Activated naive CD8-positive, alpha-beta T cell treated with anti-CD3 and anti-CD28 coated beads, Interleukin-2, amount 10 ng/mL, durations not matched to agents 7 days and 5 days (primary cell): ENCODE results near the gene GPLD1. TPM values are rescaled to one million over a fixed set of nuclear protein-coding genes. Genes with fewer than 3 reads are reported as not detected.

Experiments
- ATAC-seq: fragments of 150-1000 bp; cut with Tn5 transposase; one replicate; pipeline ENCODE4 v1.10.0; 2021; ENCODE audit warnings: low read depth, moderate library complexity
- POLR2A ChIA-PET: fragments of 350-600 bp; sonication (Branson Sonifier 250); formaldehyde crosslinking; loops from one replicate; lab custom pipeline; 2021; ENCODE audit warnings: antibody characterized with exemption; lab: Charles Lee
- DNase-seq: peaks from one replicate; pipeline ENCODE4 v3.0.0; 2021
- H3K27ac Mint-ChIP-seq: one replicate; pipeline ENCODE4 v1.8.0; 2022; ENCODE audit warnings: mild to moderate bottlenecking, mixed read lengths
- H3K27me3 Mint-ChIP-seq: one replicate; pipeline ENCODE4 v1.8.0; 2022; ENCODE audit warnings: mild to moderate bottlenecking, moderate library complexity, mixed read lengths
- H3K36me3 Mint-ChIP-seq: one replicate; pipeline ENCODE4 v1.8.0; 2021; ENCODE audit warnings: mild to moderate bottlenecking, mixed read lengths
- H3K4me1 Mint-ChIP-seq: one replicate; pipeline ENCODE4 v1.8.0; 2021; ENCODE audit warnings: mixed read lengths
- H3K4me3 Mint-ChIP-seq: one replicate; pipeline ENCODE4 v1.8.0; 2022; ENCODE audit warnings: mild to moderate bottlenecking, moderate library complexity, mixed read lengths
- H3K9me3 Mint-ChIP-seq: one replicate; pipeline ENCODE4 v1.8.0; 2021; ENCODE audit warnings: mixed read lengths
- total RNA-seq, 2 experiments: library from RNA; stranded (reverse); gene quantifications; one replicate each; pipeline ENCODE4 v1.2.3, GENCODE V29; 2021

Gene GPLD1
- total RNA-seq, 2 experiments from 2014 or later, result 0.34 to 0.42 TPM

DNA sequence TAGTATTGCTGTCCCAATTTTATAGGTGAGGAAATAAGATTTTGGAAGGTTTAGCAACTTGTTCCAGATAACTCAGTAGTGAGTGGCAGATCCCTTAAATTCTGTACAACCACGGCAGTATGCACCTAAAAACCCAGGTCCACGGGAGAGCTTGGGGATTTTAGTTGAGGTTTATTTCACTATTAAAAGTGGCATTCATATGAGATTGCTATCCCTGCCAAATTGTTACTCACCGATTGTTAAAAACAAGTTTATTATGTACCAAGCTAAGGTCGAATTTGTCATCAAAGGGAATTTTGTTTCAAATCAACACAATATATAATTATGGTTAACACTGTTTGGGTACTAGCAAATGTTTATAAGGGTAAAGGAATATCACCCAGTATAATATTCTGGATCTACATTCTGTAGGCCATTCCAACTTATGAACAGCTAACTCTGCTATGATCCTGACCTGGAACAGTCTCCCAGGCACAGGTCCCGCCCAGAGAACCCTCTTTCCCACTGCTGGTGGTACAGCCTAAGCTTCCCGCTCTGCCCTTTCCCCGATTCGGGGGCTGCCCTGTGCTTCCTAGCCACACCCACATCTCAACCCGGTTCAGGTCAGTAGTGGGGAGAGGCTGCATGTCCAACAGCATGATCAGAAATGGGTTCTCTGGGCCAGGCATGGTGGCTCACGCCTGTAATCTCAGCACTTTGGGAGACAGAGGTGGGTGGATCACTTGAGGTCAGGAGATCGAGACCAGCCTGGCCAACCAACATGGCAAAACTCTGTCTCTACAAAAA lies 24.9 kb downstream of the GPLD1 start:
- ATAC-seq, result no peak
- no peaks in the 10 kb centered on the region for H3K27me3 Mint-ChIP-seq
- POLR2A ChIA-PET, result interaction anchor here (0.6 kb wide), 2 partner anchors 11 to 106 kb away, joined by 3 read pairs; no protein-coding TSS in a partner anchor
- H3K36me3 Mint-ChIP-seq, result no peaks in the 10 kb centered on the region
- H3K4me3 Mint-ChIP-seq, result no peak overlapping the region
- DNase-seq, result no peak
- H3K27ac Mint-ChIP-seq, result no peak overlapping the region
- no peaks in the 10 kb centered on the region for H3K9me3 Mint-ChIP-seq
- no peaks in the 10 kb centered on the region for H3K4me1 Mint-ChIP-seq

GRCh38 chr6:24460966-24461365 lies 28.4 kb downstream of the GPLD1 start:
- H3K4me3 Mint-ChIP-seq, result no peak overlapping the region
- POLR2A ChIA-PET, result no interaction called here

GRCh38 chr6:24458941-24459340 lies 30.4 kb downstream of the GPLD1 start:
- DNase-seq, result no peak
- Mint-ChIP-seq H3K27ac (no peak overlapping the region), H3K36me3 (no peaks in the 10 kb centered on the region), H3K27me3 (no peaks in the 10 kb centered on the region), H3K4me3 (no peak overlapping the region), H3K4me1 (no peaks in the 10 kb centered on the region), H3K9me3 (no peaks in the 10 kb centered on the region)
- POLR2A ChIA-PET, result no interaction called here
- no peak for ATAC-seq

More at GRCh38 chr6:24460966-24461365, 28.4 kb downstream of the GPLD1 start:
- Mint-ChIP-seq H3K4me1 (no peaks in the 10 kb centered on the region), H3K27ac (no peak overlapping the region), H3K36me3 (no peaks in the 10 kb centered on the region), H3K9me3 (no peaks in the 10 kb centered on the region), H3K27me3 (no peaks in the 10 kb centered on the region)
- ATAC-seq (no peak), DNase-seq (no peak)

DNA sequence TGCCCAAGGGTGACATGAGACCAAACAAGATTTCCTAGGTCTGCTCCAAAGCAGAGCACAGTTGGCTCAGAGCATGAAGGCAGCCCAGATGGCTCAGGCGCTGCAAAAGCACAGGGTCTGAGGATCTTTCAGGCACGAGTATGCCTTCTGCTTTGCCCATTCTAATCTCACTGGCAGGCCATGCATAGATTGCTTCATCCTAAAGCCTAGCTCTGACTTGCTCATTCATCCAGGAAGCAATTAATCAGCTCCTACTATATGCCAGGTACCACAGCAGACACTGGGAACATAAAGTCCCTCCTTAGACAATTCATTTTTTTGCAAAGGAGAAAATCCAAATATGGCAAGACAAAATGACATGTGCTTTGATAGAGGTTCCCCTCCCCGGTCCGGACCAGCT lies 31.2 kb downstream of the GPLD1 start:
- H3K27me3 Mint-ChIP-seq, result no peaks in the 10 kb centered on the region
- H3K27ac Mint-ChIP-seq, result no peak overlapping the region
- no peak overlapping the region for H3K4me3 Mint-ChIP-seq
- no peaks in the 10 kb centered on the region for H3K9me3 Mint-ChIP-seq
- no peaks in the 10 kb centered on the region for H3K4me1 Mint-ChIP-seq
- POLR2A ChIA-PET, result no interaction called here
- ATAC-seq (no peak), DNase-seq (no peak)
- H3K36me3 Mint-ChIP-seq, result no peaks in the 10 kb centered on the region

DNA sequence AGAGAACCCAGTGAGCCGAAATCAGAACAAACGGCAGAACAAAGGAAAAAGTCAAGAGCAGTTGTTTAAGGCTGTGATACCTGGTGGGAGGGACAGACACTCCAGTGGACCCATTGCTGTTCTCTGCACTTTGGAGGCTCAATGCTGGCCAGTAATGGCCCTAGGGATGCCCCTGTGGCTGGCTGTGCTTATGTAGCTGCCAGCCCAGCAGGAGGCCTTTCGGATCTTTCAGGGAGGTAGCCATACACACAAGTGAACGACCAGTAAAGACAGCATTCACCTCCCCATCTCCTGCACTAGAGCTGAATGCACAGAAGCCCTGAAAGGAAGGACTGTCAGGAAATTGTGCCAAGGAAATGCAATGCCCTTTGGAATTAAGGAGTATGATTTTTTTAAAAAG lies 34.3 kb downstream of the GPLD1 start:
- POLR2A ChIA-PET, result no interaction called here
- peaks cover 4% of the 10 kb centered on the region for H3K4me1 Mint-ChIP-seq
- DNase-seq, result no peak

GRCh38 chr6:24454452-24454851 lies 34.9 kb downstream of the GPLD1 start:
- no peak for DNase-seq
- POLR2A ChIA-PET, result no interaction called here
- no peaks in the 10 kb centered on the region for H3K27me3 Mint-ChIP-seq
- H3K4me1 Mint-ChIP-seq, result peaks cover 4% of the 10 kb centered on the region
- ATAC-seq, result no peak
- H3K4me3 Mint-ChIP-seq, result no peak overlapping the region
- no peaks in the 10 kb centered on the region for H3K9me3 Mint-ChIP-seq
- no peaks in the 10 kb centered on the region for H3K36me3 Mint-ChIP-seq
- H3K27ac Mint-ChIP-seq, result no peak overlapping the region

More for the DNA sequence above, 34.3 kb downstream of the GPLD1 start:
- no peak for ATAC-seq
- Mint-ChIP-seq H3K27ac (no peak overlapping the region), H3K27me3 (no peaks in the 10 kb centered on the region), H3K36me3 (no peaks in the 10 kb centered on the region), H3K4me3 (no peak overlapping the region), H3K9me3 (no peaks in the 10 kb centered on the region)

DNA sequence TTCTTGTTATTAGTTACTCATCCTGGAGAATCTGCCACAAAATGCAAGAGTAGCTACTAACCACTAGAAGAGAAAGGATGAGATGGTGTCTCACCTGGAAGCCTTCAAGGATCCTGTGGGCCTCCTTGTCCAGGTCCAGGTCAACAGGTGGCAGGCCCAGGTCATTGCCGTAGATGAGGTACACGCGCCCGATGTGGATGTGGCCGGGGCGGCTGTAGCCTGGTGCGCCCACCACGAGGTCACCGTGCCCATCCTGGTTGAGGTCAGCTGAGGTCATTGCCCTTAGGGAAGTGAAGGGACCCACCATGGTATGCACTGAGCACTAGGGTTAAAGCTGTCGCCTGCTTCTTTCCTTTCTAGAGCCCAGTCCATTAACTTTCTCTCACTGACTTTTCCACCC lies 35.5 kb downstream of the GPLD1 start:
- Mint-ChIP-seq H3K27ac (no peak overlapping the region), H3K36me3 (no peaks in the 10 kb centered on the region), H3K9me3 (no peaks in the 10 kb centered on the region), H3K27me3 (no peaks in the 10 kb centered on the region), H3K4me1 (peaks cover 4% of the 10 kb centered on the region), H3K4me3 (no peak overlapping the region)
- POLR2A ChIA-PET, result interaction anchor here (0.7 to 1.1 kb wide), 2 partner anchors 20 to 142 kb away, joined by 3 read pairs; no protein-coding TSS in a partner anchor
- DNase-seq, result no peak
- ATAC-seq, result no peak

DNA sequence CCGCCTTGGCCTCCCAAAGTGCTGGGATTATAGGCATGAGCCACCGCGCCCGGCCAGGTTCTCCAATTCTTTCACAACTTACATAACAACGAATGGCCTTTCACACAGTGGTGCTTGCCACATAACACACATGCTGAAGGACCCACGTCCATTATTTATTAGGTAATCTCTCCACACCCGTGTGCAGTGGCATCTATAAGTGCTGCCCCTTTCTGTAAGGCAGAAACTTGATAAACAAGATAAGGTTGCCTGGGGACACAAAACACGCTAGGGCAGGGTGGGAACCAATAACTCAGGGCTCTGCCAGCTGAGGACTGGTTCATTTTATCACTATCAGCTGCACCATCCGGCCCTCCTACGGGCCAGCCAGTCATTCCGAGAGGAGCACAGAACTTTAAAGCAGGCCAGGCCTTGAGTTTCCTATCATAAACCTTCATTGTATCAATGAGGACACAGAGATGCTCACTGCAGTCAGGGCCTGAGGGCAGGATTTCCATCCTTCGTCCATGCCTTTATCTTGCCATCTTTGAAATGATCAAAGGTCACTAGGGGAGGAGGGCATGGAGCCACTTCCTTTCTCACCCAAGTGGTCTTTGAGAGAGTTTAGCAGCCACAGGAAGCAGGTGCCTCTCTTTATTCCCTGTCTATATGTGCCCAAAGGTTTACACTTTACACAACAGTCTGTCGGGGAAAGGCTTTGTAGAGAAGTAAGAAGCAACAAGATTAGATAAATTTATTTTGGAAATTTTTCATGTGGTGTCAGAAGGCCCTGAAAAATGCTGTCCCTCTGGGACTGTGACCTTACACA lies 37.6 kb downstream of the GPLD1 start:
- ATAC-seq, result no peak
- POLR2A ChIA-PET, result no interaction called here
- Mint-ChIP-seq H3K27ac (no peak overlapping the region), H3K27me3 (no peaks in the 10 kb centered on the region), H3K36me3 (no peaks in the 10 kb centered on the region), H3K4me3 (no peak overlapping the region), H3K9me3 (no peaks in the 10 kb centered on the region), H3K4me1 (peaks cover 4% of the 10 kb centered on the region)
- DNase-seq, result no peak

- ATAC-seq (no peak), DNase-seq (no peak)
- Mint-ChIP-seq H3K36me3 (no peaks in the 10 kb centered on the region), H3K27ac (no peak overlapping the region), H3K4me1 (peaks cover 4% of the 10 kb centered on the region), H3K27me3 (no peaks in the 10 kb centered on the region), H3K9me3 (no peaks in the 10 kb centered on the region), H3K4me3 (no peak overlapping the region)
- POLR2A ChIA-PET, result no interaction called here
These were observed 40.4 kb downstream of the GPLD1 start for GRCh38 chr6:24448828-24449525.

- DNase-seq (no peak), ATAC-seq (no peak)
- H3K4me1 Mint-ChIP-seq, result peaks cover 4% of the 10 kb centered on the region
- no peak overlapping the region for H3K4me3 Mint-ChIP-seq
- no peaks in the 10 kb centered on the region for H3K36me3 Mint-ChIP-seq
- no peaks in the 10 kb centered on the region for H3K27me3 Mint-ChIP-seq
- POLR2A ChIA-PET, result no interaction called here
- H3K27ac Mint-ChIP-seq, result no peak overlapping the region
- H3K9me3 Mint-ChIP-seq, result no peaks in the 10 kb centered on the region
These were observed 41.0 kb downstream of the GPLD1 start for GRCh38 chr6:24448396-24448795.

DNA sequence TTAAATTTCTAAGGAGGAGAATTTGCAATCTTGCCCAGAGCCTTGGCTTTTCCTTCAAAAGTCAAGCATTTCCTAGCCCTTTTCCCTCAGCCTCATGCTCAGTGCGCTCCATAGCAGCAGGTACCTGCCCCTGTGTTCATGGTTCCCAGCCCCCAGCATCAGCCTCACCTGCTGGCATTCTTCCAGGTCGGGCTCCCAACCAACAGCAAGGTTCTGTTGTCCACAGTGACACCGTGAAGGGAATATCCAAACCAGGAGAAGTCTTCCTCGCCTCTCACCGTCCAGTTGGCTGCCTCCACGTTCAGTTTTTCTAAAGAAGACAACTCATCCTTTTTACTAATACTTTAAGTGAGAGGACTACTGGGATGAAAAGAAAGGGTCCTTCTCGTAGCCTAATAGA lies 42.7 kb downstream of the GPLD1 start:
- no peaks in the 10 kb centered on the region for H3K27me3 Mint-ChIP-seq
- no peak overlapping the region for H3K4me3 Mint-ChIP-seq
- ATAC-seq (no peak), DNase-seq (no peak)
- POLR2A ChIA-PET, result no interaction called here
- H3K36me3 Mint-ChIP-seq, result no peaks in the 10 kb centered on the region
- no peaks in the 10 kb centered on the region for H3K4me1 Mint-ChIP-seq
- H3K9me3 Mint-ChIP-seq, result no peaks in the 10 kb centered on the region
- H3K27ac Mint-ChIP-seq, result no peak overlapping the region

- Mint-ChIP-seq H3K27me3 (no peaks in the 10 kb centered on the region), H3K36me3 (no peaks in the 10 kb centered on the region), H3K4me3 (no peak overlapping the region), H3K4me1 (no peaks in the 10 kb centered on the region), H3K27ac (no peak overlapping the region), H3K9me3 (no peaks in the 10 kb centered on the region)
- POLR2A ChIA-PET, result no interaction called here
- no peak for ATAC-seq
- no peak for DNase-seq
These were observed 43.7 kb downstream of the GPLD1 start for GRCh38 chr6:24445704-24446103.

DNA sequence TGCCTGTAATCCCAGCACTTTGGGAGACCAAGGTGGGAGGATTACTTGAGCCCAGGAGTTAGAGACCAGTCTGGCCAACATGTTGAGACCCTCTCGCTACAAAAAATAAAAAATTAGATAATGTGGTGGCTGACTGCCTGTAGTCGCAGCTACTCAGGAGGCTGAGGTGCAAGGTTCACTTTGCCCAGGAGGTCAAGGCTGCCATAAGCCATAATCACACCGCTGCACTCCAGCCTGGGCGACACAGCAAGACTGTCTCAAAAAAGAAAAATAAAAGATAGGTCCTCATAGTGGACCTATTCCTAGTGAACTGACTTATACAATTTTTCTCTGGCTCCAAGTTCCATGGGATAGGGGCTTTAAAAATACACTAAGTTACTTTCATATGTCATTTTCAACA lies 44.8 kb downstream of the GPLD1 start:
- Mint-ChIP-seq H3K9me3 (no peaks in the 10 kb centered on the region), H3K4me1 (peaks cover 6% of the 10 kb centered on the region), H3K36me3 (no peaks in the 10 kb centered on the region), H3K27me3 (no peaks in the 10 kb centered on the region), H3K4me3 (no peak overlapping the region), H3K27ac (no peak overlapping the region)
- POLR2A ChIA-PET, result no interaction called here
- ATAC-seq (no peak), DNase-seq (no peak)
